A549 (cell line): ENCODE results near the gene CAV2. TPM values are rescaled to one million over a fixed set of nuclear protein-coding genes. Genes with fewer than 3 reads are reported as not detected.

Experiments
- ATAC-seq, 2 experiments: fragments of 200-7000 bp in 1 of 2; fragments of >200 bp in 1 of 2; cut with Nextera tagmentation in 1 of 2; cut with Tn5 transposase in 1 of 2; 3 replicates each; pipeline versions ENCODE4 v1.8.0 to v1.9.1; 2018 to 2020; ENCODE audit warnings: mild to moderate bottlenecking in 1 of 2, moderate library complexity in 1 of 2
- CTCF ChIA-PET: fragments of 300-600 bp; sonication (Branson Sonifier 250); formaldehyde crosslinking; extraction: SDS; loops from one replicate; lab custom pipeline; 2021; ENCODE audit warnings: antibody characterized with exemption, inconsistent platforms; lab: Yijun Ruan, JAX
- POLR2A ChIA-PET: fragments of 350-600 bp; formaldehyde crosslinking; extraction: SDS; loops from one replicate; lab custom pipeline; 2021; ENCODE audit warnings: antibody characterized with exemption, inconsistent platforms; lab: Yijun Ruan, JAX
- DNase-seq, 2 experiments: peaks; one replicate each; pipeline versions ENCODE4 v3.0.0 to v3.0.0-alpha.2; 2011 to 2016; ENCODE audit warnings: low read depth in 1 of 2, low spot score in 1 of 2
- FAIRE-seq: peaks from 2 replicates; lab custom pipeline; 2011; peaks lifted over from hg19 to GRCh38; lab: Jason Lieb, UNC
- H3K27ac ChIP-seq, 2 experiments: fragments of >200 bp; sonication (Bioruptor Twin); formaldehyde crosslinking; 3 replicates each; pipeline ENCODE4 v1.5.1; 2016 to 2017
- H3K4me1 ChIP-seq: fragments of >200 bp; sonication (Bioruptor Twin); formaldehyde crosslinking; 3 replicates; pipeline ENCODE4 v1.6.1; 2016
- H3K4me2 ChIP-seq: fragments of >200 bp; sonication (Bioruptor Twin); formaldehyde crosslinking; 3 replicates; pipeline ENCODE4 v1.6.1; 2016
- H3K4me3 ChIP-seq: fragments of >200 bp; sonication (Bioruptor Twin); formaldehyde crosslinking; 3 replicates; pipeline ENCODE4 v1.5.1; 2016
- H3K9me3 ChIP-seq: fragments of >200 bp; sonication (Bioruptor Twin); formaldehyde crosslinking; 3 replicates; pipeline ENCODE4 v1.6.1; 2016
- BHLHE40 ChIP-seq: IDR thresholded peaks from 2 replicates; pipeline ENCODE4 v1.6.1; 2012; ENCODE audit warnings: low read depth, low read length, inconsistent platforms
- EHF ChIP-seq: fragments of 250-450 bp; sonication (Bioruptor Pico); IDR thresholded peaks from 2 replicates; pipeline ENCODE4 v1.5.0; 2020; ENCODE audit warnings: mild to moderate bottlenecking
- EP300 ChIP-seq, 2 experiments: fragments of >200 bp; sonication (Bioruptor Twin); formaldehyde crosslinking; IDR thresholded peaks; 2 replicates in 1 of 2; 3 replicates in 1 of 2; pipeline ENCODE4 v1.6.1; 2016 to 2017
- FOSL2 ChIP-seq, 2 experiments: fragments of 450-650 bp in 1 of 2; fragments of >200 bp in 1 of 2; sonication (Bioruptor Twin) in 1 of 2; formaldehyde crosslinking; IDR thresholded peaks; 2 replicates each; pipeline versions ENCODE4 v1.5.0 to v1.6.1; 2016 to 2020; ENCODE audit warnings: mild to moderate bottlenecking in 1 of 2, moderate library complexity in 1 of 2
- HDAC2 ChIP-seq: fragments of 200-600 bp; sonication (generic); IDR thresholded peaks from 2 replicates; pipeline ENCODE4 v1.6.1; 2016
- HEYL ChIP-seq: fragments of 250-450 bp; sonication (Bioruptor Pico); IDR thresholded peaks from 2 replicates; pipeline ENCODE4 v1.8.0; 2021; ENCODE audit warnings: mild to moderate bottlenecking, moderate library complexity
- JUN ChIP-seq, 2 experiments: fragments of >200 bp; sonication (Bioruptor Twin); formaldehyde crosslinking; IDR thresholded peaks; 2 replicates in 1 of 2; 3 replicates in 1 of 2; pipeline ENCODE4 v1.6.1; 2016 to 2017
- KDM1A ChIP-seq: fragments of 200-600 bp; sonication (generic); IDR thresholded peaks from 2 replicates; pipeline ENCODE4 v1.6.1; 2016; ENCODE audit warnings: low read depth, mild to moderate bottlenecking
- KDM5A ChIP-seq: fragments of 200-600 bp; sonication (generic); IDR thresholded peaks from 2 replicates; pipeline ENCODE4 v1.6.1; 2016; ENCODE audit warnings: antibody characterized with exemption, mild to moderate bottlenecking
- MAFK ChIP-seq: fragments of 450-650 bp; IDR thresholded peaks from 2 replicates; pipeline ENCODE4 v1.6.1; 2014; ENCODE audit not compliant: partially characterized antibody
- POLR2AphosphoS2 ChIP-seq: conservative IDR thresholded peaks from 2 replicates; pipeline ENCODE4 v1.6.1; 2012; ENCODE audit warnings: low read length, improper control_type of control experiment, inconsistent platforms
- RAD21 ChIP-seq, 2 experiments: fragments of >200 bp in 1 of 2; sonication (Bioruptor Twin) in 1 of 2; formaldehyde crosslinking in 1 of 2; IDR thresholded peaks in 1 of 2; conservative IDR thresholded peaks in 1 of 2; 2 replicates in 1 of 2; 3 replicates in 1 of 2; pipeline ENCODE4 v1.6.1; 2012 to 2018; ENCODE audit warnings: inconsistent platforms in 1 of 2
- RFX5 ChIP-seq: fragments of 450-650 bp; IDR thresholded peaks from 2 replicates; pipeline ENCODE4 v1.7.1; 2014; ENCODE audit warnings: antibody characterized with exemption, mild to moderate bottlenecking, moderate library complexity
- SMC3 ChIP-seq: fragments of >200 bp; sonication (Bioruptor Twin); formaldehyde crosslinking; IDR thresholded peaks from 3 replicates; pipeline ENCODE4 v1.6.1; 2018; ENCODE audit warnings: inconsistent platforms
- SREBF2 ChIP-seq: fragments of 450-650 bp; IDR thresholded peaks from 2 replicates; pipeline ENCODE4 v1.6.1; 2014; ENCODE audit warnings: mild to moderate bottlenecking, moderate library complexity
- TFCP2L1 ChIP-seq: fragments of 250-450 bp; sonication (Bioruptor Pico); IDR thresholded peaks from 2 replicates; pipeline ENCODE4 v1.5.0; 2021; ENCODE audit warnings: mild to moderate bottlenecking
- ZSCAN20 ChIP-seq: fragments of 250-450 bp; sonication (Bioruptor Pico); IDR thresholded peaks from 2 replicates; pipeline ENCODE4 v1.8.0; 2022; ENCODE audit warnings: mild to moderate bottlenecking, moderate library complexity
- WGBS: methylation state at CpG from one replicate; pipeline ENCODE4 v1.1.6; 2017; ENCODE audit errors: missing lambda C conversion rate; 5-methylcytosine and 5-hydroxymethylcytosine counted together
- polyA plus RNA-seq, 4 experiments: library from polyadenylated mRNA; depleted of rRNA in 3 of 4; stranded (reverse); fragments of >200 nt; fragmentation: RNase III in 1 of 4; extraction: RNeasy Plus Mini Kit Qiagen cat#74134 plus additional on column Dnase treatment in 1 of 4; gene quantifications; 2 replicates in 3 of 4; 3 replicates in 1 of 4; pipeline ENCODE4 v1.2.3, GENCODE V29; 2011 to 2017
- TF ChIP-seq, protein P1 (sequence below): IDR thresholded peaks from 2 replicates; pipeline ENCODE4 v1.6.1; 2012
- TF ChIP-seq, protein P2 (sequence below): fragments of 150-350 bp; IDR thresholded peaks from 2 replicates; pipeline ENCODE4 v1.6.1; 2014; ENCODE audit warnings: low read depth, mild to moderate bottlenecking, low read length
- TF ChIP-seq, protein P3 (sequence below): fragments of 250-450 bp; sonication (Bioruptor Pico); IDR thresholded peaks from 2 replicates; pipeline ENCODE4 v1.5.0; 2021; ENCODE audit warnings: mild to moderate bottlenecking, moderate library complexity, borderline replicate concordance
- TF ChIP-seq, protein P4 (sequence below): IDR thresholded peaks from 2 replicates; pipeline ENCODE4 v1.6.1; 2012; ENCODE audit warnings: low read depth, borderline replicate concordance

Gene CAV2
- polyA plus RNA-seq, 2 of the 4 experiments (the other 2 are of a cell fraction), result 156 to 257 TPM

DNA sequence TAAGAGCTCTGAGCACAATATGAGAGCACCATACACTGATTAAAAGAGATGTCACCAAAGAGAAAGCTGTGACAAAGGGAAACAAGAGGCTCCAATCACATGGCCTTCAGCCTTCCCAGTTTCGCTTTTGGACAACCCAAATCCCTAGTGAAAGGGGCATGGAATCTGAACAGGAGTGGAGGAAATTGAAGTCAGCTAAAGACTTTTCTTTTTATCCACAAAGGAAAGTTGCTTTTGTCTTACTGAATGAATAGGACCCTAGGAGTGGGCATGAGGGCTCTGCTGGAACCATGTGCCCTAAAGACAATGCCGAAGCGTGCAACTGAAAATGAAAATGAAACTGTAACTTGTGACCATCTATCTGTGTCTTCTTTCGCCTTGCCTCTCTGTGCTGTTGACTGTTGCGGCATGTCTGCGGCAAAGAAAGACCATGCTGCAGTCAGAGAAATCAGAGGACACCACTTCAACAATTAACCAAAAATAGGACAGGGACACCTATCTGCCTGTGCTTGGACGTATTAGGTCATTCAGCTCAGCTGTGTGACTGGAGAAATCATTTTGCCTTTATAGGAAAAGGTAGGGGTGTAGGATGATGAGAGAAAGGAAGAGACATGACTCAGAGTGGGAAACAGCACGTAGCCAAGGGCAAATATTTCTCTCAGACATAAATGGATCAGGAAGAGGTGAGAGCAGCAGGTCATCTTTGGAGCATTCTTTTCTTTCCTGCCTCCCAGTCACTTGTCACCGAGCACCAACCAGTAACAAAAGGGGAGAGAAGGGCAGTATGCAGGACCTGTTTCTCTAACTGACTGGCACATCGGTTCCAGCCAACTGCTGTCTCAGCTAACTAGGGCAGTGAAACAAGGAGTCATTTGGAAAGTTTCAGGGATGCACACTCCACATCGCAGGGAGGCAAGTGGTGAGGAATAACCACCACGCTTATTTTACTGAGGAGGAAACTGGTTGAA is 12.3 kb downstream of the CAV2 start (continued):
- no peak for TF ChIP-seq SMC3
- no peak for TF ChIP-seq RFX5
- TF ChIP-seq RAD21 (conservative IDR thresholded peaks at IDR 0.05 in 1 of 2, IDR thresholded peaks at IDR 0.05 in 1 of 2), result peak; percentile 2 to 27; a peak in 2 of 5 replicates

DNA sequence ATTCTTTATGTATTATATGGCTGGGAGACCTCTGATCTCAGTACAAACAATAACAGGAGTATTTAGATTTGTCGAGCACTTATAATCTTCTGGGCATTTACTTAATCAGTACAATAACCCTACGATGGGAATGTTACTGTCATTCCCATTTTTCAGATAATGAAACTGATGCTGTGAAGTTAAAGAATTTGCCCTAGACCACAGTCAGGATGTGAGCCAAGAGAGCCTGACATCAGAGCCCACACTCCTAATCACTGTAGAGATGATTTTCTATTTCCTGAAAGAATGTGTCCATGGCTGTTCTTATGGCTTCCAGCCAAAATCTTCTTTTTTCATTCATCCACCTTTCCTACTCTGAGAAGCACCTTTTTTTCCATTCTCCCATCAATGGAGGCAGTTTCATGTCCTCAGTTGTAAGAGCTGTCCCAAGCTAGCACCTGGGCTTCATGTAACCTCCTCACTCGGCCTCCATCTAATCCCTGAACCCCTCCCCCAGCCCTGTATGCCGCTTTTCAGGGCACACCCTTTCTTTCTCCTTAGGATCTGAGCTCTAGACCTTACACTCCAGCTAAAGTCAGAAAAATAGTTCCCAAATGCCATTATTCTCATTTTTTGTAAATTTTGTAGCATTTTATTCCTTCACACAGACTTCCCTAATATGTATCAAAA is 13.1 kb downstream of the CAV2 start:
- DNase-seq (no peak), FAIRE-seq (peak; percentile 86), ATAC-seq (peak; percentile 31 to 53; a peak in 4 of 6 replicates)
- TF ChIP-seq, protein P1, sequence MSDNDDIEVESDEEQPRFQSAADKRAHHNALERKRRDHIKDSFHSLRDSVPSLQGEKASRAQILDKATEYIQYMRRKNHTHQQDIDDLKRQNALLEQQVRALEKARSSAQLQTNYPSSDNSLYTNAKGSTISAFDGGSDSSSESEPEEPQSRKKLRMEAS, result no peak
- TF ChIP-seq, protein P2, sequence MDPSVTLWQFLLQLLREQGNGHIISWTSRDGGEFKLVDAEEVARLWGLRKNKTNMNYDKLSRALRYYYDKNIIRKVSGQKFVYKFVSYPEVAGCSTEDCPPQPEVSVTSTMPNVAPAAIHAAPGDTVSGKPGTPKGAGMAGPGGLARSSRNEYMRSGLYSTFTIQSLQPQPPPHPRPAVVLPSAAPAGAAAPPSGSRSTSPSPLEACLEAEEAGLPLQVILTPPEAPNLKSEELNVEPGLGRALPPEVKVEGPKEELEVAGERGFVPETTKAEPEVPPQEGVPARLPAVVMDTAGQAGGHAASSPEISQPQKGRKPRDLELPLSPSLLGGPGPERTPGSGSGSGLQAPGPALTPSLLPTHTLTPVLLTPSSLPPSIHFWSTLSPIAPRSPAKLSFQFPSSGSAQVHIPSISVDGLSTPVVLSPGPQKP, result no peak
- TF ChIP-seq EHF (no peak), HDAC2 (peak; percentile 32; the same call in 1 of the 2 replicates), KDM1A (peak; percentile 86; the same call in 1 of the 2 replicates)
- POLR2A ChIA-PET, result interaction anchor here (0.6 to 2.5 kb wide), 5 partner anchors 10 to 89 kb away, joined by 3 to 14 read pairs (median 6); no protein-coding TSS in a partner anchor
- WGBS, result 24% methylated on average over 4 of the region's 4 CpGs
- Histone ChIP-seq H3K9me3 (no peaks in the 10 kb centered on the region), H3K27ac (peak overlapping the region; percentile 89 to 90), H3K4me1 (peaks cover 43% of the 10 kb centered on the region), H3K4me3 (peak overlapping the region; percentile 39), H3K4me2 (peak overlapping the region; percentile 93)
- CTCF ChIA-PET, result interaction anchor here (0.6 to 2.6 kb wide), 3 partner anchors 9 to 253 kb away, joined by 3 to 6 read pairs (median 5); no protein-coding TSS in a partner anchor

DNA sequence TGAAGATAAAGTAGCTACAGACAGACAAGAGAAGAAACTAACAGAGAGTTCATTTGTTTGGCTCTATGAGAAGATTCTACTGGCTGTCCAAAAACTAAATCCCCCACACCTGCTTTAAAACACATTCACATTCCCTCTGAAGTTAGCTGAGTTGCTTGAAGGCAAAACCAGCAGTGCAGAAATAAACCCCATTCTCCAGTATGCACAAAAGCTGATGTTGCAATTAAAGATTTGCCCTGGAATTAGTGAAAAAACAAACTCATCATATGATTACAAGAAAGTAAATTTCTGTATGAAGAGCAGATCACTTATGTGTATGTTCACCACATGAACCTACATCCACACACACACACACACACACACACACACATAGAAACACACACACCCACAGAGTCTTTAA is 16.0 kb downstream of the CAV2 start:
- no peak for FAIRE-seq
- CTCF ChIA-PET, result interaction anchor here (0.7 to 2.9 kb wide), 2 partner anchors 10 to 280 kb away, joined by 3 to 15 read pairs; no protein-coding TSS in a partner anchor

DNA sequence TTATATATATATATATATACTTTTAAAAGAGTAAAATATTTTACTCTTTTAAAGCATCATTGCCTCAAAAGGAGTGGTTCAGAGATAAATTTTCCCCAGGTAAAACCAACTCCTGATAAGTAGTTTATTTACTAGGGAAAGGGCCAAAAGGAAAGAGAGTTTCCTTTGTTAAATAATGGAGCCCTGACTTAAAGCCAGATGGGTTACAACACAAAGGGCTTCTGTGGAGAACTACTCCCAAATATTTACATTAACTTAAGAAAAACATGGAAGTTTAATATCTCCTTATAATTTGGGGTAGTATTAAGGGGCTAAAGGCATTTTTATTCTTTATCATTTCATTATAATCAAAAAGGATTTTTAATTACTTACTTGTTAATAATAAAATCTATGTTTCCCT is 16.8 kb downstream of the CAV2 start:
- no peak overlapping the region for H3K4me2 ChIP-seq
- no peak for ATAC-seq
- TF ChIP-seq, protein P3, sequence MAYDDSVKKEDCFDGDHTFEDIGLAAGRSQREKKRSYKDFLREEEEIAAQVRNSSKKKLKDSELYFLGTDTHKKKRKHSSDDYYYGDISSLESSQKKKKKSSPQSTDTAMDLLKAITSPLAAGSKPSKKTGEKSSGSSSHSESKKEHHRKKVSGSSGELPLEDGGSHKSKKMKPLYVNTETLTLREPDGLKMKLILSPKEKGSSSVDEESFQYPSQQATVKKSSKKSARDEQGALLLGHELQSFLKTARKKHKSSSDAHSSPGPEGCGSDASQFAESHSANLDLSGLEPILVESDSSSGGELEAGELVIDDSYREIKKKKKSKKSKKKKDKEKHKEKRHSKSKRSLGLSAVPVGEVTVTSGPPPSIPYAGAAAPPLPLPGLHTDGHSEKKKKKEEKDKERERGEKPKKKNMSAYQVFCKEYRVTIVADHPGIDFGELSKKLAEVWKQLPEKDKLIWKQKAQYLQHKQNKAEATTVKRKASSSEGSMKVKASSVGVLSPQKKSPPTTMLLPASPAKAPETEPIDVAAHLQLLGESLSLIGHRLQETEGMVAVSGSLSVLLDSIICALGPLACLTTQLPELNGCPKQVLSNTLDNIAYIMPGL, result no peak
- no peak for TF ChIP-seq JUN (IDR thresholded peaks at IDR 0.05)
- TF ChIP-seq TFCP2L1 (CRISPR knock-in tag), result no peak
- no peak for TF ChIP-seq RFX5
- no peak for TF ChIP-seq BHLHE40
- TF ChIP-seq, protein P4, sequence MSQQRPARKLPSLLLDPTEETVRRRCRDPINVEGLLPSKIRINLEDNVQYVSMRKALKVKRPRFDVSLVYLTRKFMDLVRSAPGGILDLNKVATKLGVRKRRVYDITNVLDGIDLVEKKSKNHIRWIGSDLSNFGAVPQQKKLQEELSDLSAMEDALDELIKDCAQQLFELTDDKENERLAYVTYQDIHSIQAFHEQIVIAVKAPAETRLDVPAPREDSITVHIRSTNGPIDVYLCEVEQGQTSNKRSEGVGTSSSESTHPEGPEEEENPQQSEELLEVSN, result no peak
- TF ChIP-seq, protein P1, result no peak
- TF ChIP-seq, all 56 proteins: peak for 0
- POLR2A ChIA-PET, result no interaction called here
- FAIRE-seq (no peak), DNase-seq (no peak)
- CTCF ChIA-PET, result interaction anchor here (2.9 kb wide), 1 partner anchor 10 kb away, joined by 15 read pairs; no protein-coding TSS in a partner anchor
- H3K9me3 ChIP-seq, result no peaks in the 10 kb centered on the region
- peaks cover 29% of the 10 kb centered on the region for H3K4me1 ChIP-seq
- H3K27ac ChIP-seq, result no peak overlapping the region
- no peak overlapping the region for H3K4me3 ChIP-seq

More for the DNA sequence above, 16.0 kb downstream of the CAV2 start:
- Histone ChIP-seq H3K4me1 (peaks cover 30% of the 10 kb centered on the region), H3K4me2 (no peak overlapping the region), H3K9me3 (no peaks in the 10 kb centered on the region), H3K4me3 (no peak overlapping the region), H3K27ac (peak overlapping the region in 1 of 2 experiments; percentile 19; a peak in 3 of 6 replicates)
- no peak for ATAC-seq
- no peak for DNase-seq
- TF ChIP-seq HEYL, result no peak
- peak; percentile 64 for TF ChIP-seq MAFK
- no peak for TF ChIP-seq FOSL2 (IDR thresholded peaks at IDR 0.05)
- TF ChIP-seq FOSL2 (CRISPR knock-in tag; IDR thresholded peaks at IDR 0.05), result no peak
- no peak for TF ChIP-seq POLR2AphosphoS2
- no peak for TF ChIP-seq EP300 (IDR thresholded peaks at IDR 0.05)
- no peak for TF ChIP-seq ZSCAN20 (CRISPR knock-in tag)
- no peak for TF ChIP-seq SREBF2
- TF ChIP-seq KDM5A, result no peak
- POLR2A ChIA-PET, result no interaction called here
